ENCODE results near the gene SOX1. TPM values are rescaled to one million over a fixed set of nuclear protein-coding genes. Genes with fewer than 3 reads are reported as not detected.

Gene SOX1
- total RNA-seq, 1 donor from 2014 or later, result 0.57 TPM

DNA sequence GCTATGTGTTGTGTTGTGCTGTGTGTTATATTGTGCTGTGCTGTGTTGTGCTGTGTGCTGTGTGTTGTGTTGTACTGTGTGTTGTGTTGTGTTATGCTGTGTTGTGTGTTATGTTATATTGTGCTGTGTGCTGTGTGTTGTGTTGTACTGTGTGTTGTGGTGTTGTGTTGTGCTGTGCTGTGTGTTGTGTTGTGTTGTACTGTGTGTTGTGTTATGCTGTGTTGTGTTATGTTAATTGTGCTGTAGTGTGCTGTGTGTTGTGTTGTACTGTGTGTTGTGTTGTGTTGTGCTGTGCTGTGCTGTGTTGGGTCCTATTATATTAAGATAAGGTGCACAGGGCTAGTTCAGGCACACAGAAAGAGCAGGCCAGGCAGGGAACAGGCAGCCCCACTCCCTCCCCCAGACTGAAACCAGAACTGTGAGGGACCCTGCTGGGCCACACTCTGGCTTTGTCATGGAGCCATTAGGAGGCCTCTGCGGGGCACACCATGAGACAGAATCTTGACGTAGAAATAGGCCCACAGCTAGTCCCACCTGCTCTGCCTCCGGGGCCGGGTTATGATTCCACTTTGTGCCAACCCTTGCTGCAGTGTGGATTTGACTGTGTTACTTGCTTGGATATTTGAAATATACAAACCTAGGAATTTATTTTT is 12.1 kb downstream of the SOX1 start:
- peaks cover 2% of the 10 kb centered on the region for H3K36me3 Mint-ChIP-seq (ENCODE audit: insufficient read depth)

GRCh38 chr13:112079696-112080095 is 12.7 kb downstream of the SOX1 start:
- peaks cover 68% of the 10 kb centered on the region for H3K27me3 Mint-ChIP-seq

More for the DNA sequence above, 12.1 kb downstream of the SOX1 start:
- Mint-ChIP-seq H3K9me3 (ENCODE audit: low read depth) (peaks cover 6% of the 10 kb centered on the region), H3K4me3 (ENCODE audit: low read depth) (no peak overlapping the region), H3K27me3 (peaks cover 71% of the 10 kb centered on the region), H3K27ac (no peak overlapping the region), H3K4me1 (ENCODE audit: low read depth) (no peaks in the 10 kb centered on the region)
- no peak for DNase-seq (ENCODE audit: low spot score, unreplicated experiment)
- no peak for TF ChIP-seq CTCF (IDR thresholded peaks at IDR 0.05; ENCODE audit: unreplicated experiment)

DNA sequence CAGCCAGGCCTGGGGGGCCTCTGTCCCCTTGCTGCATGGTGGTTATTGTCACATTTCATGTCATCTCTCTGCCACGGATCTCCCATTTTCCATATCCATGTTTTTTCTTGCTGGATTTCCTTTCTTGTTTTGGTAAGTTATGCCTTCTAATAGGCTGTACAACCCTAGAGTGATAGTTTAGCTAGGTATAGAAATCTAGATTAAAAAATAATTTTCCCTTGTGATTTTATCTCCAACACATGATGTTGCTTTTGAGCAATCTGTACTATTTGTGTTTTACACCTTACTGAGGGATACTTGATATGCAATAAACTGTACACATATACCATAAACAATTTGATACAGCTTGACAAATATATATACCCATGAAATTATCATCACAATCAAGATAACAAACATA is 17.0 kb downstream of the SOX1 start:
- no peak for DNase-seq (ENCODE audit: low spot score, unreplicated experiment)
- TF ChIP-seq CTCF (IDR thresholded peaks at IDR 0.05; ENCODE audit: unreplicated experiment), result no peak
- Mint-ChIP-seq H3K27ac (no peak overlapping the region), H3K27me3 (peaks cover 63% of the 10 kb centered on the region), H3K4me1 (ENCODE audit: low read depth) (peaks cover 3% of the 10 kb centered on the region), H3K9me3 (ENCODE audit: low read depth) (peaks cover 20% of the 10 kb centered on the region), H3K4me3 (ENCODE audit: low read depth) (no peak overlapping the region), H3K36me3 (ENCODE audit: insufficient read depth) (peaks cover 4% of the 10 kb centered on the region)

More at GRCh38 chr13:112079696-112080095, 12.7 kb downstream of the SOX1 start:
- no peak overlapping the region for H3K27ac Mint-ChIP-seq
- TF ChIP-seq CTCF (IDR thresholded peaks at IDR 0.05; ENCODE audit: unreplicated experiment), result no peak
- no peak for DNase-seq (ENCODE audit: low spot score, unreplicated experiment)
- no peaks in the 10 kb centered on the region for H3K4me1 Mint-ChIP-seq (ENCODE audit: low read depth)
- H3K9me3 Mint-ChIP-seq (ENCODE audit: low read depth), result peaks cover 11% of the 10 kb centered on the region
- H3K4me3 Mint-ChIP-seq (ENCODE audit: low read depth), result no peak overlapping the region
- peaks cover 4% of the 10 kb centered on the region for H3K36me3 Mint-ChIP-seq (ENCODE audit: insufficient read depth)

DNA sequence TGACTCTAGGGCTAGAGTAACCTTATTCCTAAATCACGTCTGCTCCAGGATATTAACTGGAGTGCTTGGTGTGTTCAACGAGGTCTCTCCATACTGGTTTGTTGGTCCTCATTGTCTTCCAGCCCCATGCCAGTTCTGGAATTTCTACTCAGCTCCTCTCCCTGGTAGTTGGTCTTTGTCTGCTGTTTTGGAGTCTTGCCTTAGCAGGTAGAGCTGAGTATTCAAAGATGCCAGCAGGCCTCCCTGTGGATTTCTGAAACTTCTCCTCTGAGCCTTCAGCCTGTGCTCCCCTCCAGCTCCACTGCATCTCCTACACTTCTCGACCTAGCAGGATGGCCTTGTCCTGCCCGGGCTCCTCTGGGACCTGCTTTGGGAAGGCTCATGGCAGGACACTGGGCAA is 25.5 kb downstream of the SOX1 start:
- Mint-ChIP-seq H3K4me3 (ENCODE audit: low read depth) (no peak overlapping the region), H3K27me3 (peaks cover 77% of the 10 kb centered on the region), H3K4me1 (ENCODE audit: low read depth) (peaks cover under 1% of the 10 kb centered on the region), H3K27ac (no peak overlapping the region), H3K36me3 (ENCODE audit: insufficient read depth) (no peaks in the 10 kb centered on the region), H3K9me3 (ENCODE audit: low read depth) (no peaks in the 10 kb centered on the region)
- DNase-seq (ENCODE audit: low spot score, unreplicated experiment), result no peak
- no peak for TF ChIP-seq CTCF (IDR thresholded peaks at IDR 0.05; ENCODE audit: unreplicated experiment)

DNA sequence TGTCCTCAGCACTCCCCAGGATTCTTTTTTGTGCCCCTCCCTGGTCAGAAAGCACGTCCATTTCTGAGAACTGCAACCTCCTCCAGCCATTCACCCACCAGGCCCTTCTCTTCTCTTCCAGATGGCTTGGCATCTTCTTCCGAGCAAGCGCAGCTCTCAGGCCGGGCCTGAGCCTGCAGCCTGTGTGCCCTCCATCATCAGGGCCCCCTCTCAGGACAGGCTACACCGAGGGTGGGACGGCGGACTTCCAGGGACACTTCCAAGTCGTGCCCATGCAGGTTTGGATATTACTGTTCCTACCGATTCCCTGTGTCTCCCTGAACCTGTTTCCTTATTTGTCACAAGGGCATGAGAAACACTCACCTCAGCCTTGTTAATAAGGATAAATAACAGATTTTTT is 28.4 kb downstream of the SOX1 start:
- Mint-ChIP-seq H3K4me3 (ENCODE audit: low read depth) (no peak overlapping the region), H3K9me3 (ENCODE audit: low read depth) (no peaks in the 10 kb centered on the region), H3K27ac (no peak overlapping the region), H3K36me3 (ENCODE audit: insufficient read depth) (no peaks in the 10 kb centered on the region), H3K27me3 (peaks cover 87% of the 10 kb centered on the region), H3K4me1 (ENCODE audit: low read depth) (no peaks in the 10 kb centered on the region)
- TF ChIP-seq CTCF (IDR thresholded peaks at IDR 0.05; ENCODE audit: unreplicated experiment), result no peak
- no peak for DNase-seq (ENCODE audit: low spot score, unreplicated experiment)

All from progenitor cell of endocrine pancreas (in vitro differentiated cells).